HCT116 (cell line): ENCODE data around the gene LNP1.

ENCODE experiments used
- CTCF ChIP-seq, 3 experiments: fragments of 200-600 bp in 1 of 3; sonication (generic) in 1 of 3; IDR thresholded peaks in 2 of 3; conservative IDR thresholded peaks in 1 of 3; 2 replicates each; pipeline ENCODE4 v1.5.1; 2012 to 2017; ENCODE audit warnings: low read depth in 2 of 3, low read length in 2 of 3, antibody characterized with exemption in 1 of 3, borderline replicate concordance in 1 of 3, control low read depth in 1 of 3, mild to moderate bottlenecking in 1 of 3, mixed read lengths in 1 of 3, mixed run types in 1 of 3, moderate library complexity in 1 of 3; ENCODE audit not compliant: insufficient read depth in 1 of 3
- POLR2AphosphoS5 ChIP-seq: IDR thresholded peaks from 2 replicates; pipeline ENCODE4 v1.6.1; 2011; ENCODE audit warnings: mild to moderate bottlenecking, low read depth, low read length, moderate library complexity

GRCh38 chr3:100419406-100419805 lies 18.1 kb downstream of the LNP1 start:
- TF ChIP-seq CTCF (IDR thresholded peaks at IDR 0.05 in 2 of 3, conservative IDR thresholded peaks at IDR 0.05 in 1 of 3; ENCODE audit: borderline replicate concordance in 1 of 3, insufficient read depth in 1 of 3, low read depth in 2 of 3, low read length in 2 of 3) = no peak
- TF ChIP-seq POLR2AphosphoS5 = no peak
